ENCODE results near the gene OTOP1. TPM values are rescaled to one million over a fixed set of nuclear protein-coding genes. Genes with fewer than 3 reads are reported as not detected.
"Not testable (repeated sequence)": the region's sequence is repeated elsewhere in the genome, so short reads cannot be mapped to it uniquely, and the experiment has no call there.

The OTOP1 gene
- total RNA-seq, 1 donor from 2014 or later, result not detected

GRCh38 chr4:4269331-4269731 is 42.6 kb upstream of the OTOP1 start:
- DNase-seq (no peak), ATAC-seq (ENCODE audit: low read depth) (no peak)
- intact Hi-C loops (cut with micrococcal nuclease), result no loop called here
- Mint-ChIP-seq H3K4me3 (no peak overlapping the region), H3K4me1 (no peaks in the 10 kb centered on the region), H3K27ac (no peak overlapping the region), H3K27me3 (no peaks in the 10 kb centered on the region), H3K9me3 (no peaks in the 10 kb centered on the region), H3K36me3 (ENCODE audit: low read depth) (peaks cover 59% of the 10 kb centered on the region)
- POLR2A ChIA-PET, result no interaction called here
- CTCF ChIA-PET, result no interaction called here
- TF ChIP-seq, protein P1, sequence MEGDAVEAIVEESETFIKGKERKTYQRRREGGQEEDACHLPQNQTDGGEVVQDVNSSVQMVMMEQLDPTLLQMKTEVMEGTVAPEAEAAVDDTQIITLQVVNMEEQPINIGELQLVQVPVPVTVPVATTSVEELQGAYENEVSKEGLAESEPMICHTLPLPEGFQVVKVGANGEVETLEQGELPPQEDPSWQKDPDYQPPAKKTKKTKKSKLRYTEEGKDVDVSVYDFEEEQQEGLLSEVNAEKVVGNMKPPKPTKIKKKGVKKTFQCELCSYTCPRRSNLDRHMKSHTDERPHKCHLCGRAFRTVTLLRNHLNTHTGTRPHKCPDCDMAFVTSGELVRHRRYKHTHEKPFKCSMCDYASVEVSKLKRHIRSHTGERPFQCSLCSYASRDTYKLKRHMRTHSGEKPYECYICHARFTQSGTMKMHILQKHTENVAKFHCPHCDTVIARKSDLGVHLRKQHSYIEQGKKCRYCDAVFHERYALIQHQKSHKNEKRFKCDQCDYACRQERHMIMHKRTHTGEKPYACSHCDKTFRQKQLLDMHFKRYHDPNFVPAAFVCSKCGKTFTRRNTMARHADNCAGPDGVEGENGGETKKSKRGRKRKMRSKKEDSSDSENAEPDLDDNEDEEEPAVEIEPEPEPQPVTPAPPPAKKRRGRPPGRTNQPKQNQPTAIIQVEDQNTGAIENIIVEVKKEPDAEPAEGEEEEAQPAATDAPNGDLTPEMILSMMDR (IDR thresholded peaks at IDR 0.05), result no peak

- ChIA-PET POLR2A (no interaction called here), CTCF (no interaction called here)
- Mint-ChIP-seq H3K27ac (no peak overlapping the region), H3K4me3 (no peak overlapping the region), H3K9me3 (no peaks in the 10 kb centered on the region), H3K27me3 (no peaks in the 10 kb centered on the region), H3K36me3 (ENCODE audit: low read depth) (peaks cover 53% of the 10 kb centered on the region), H3K4me1 (no peaks in the 10 kb centered on the region)
- intact Hi-C loops (cut with micrococcal nuclease), result no loop called here
- TF ChIP-seq, protein P1 (IDR thresholded peaks at IDR 0.05), result no peak
- DNase-seq (no peak), ATAC-seq (ENCODE audit: low read depth) (no peak)
Observed at GRCh38 chr4:4268776-4269175, 42.0 kb upstream of the OTOP1 start.

DNA sequence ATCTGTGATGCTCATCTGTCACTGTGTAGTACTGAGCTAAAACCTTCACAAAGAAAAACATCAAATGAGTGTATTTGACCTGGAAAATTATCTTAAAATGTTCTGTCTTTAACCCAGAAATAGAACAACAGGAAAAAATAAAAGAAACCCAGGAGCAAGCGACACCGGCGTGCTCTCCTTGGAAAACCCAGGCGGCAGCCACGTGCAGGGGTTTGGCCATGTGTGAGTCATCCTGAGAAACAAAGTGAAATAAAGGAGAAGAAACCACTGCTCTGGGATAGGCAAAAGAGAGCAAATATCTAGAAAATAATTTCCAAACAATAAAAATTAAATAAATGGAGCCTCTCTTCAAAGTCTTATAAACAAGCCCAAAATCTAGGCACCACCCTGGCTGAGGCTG is 41.3 kb upstream of the OTOP1 start:
- Mint-ChIP-seq H3K9me3 (no peaks in the 10 kb centered on the region), H3K36me3 (ENCODE audit: low read depth) (peaks cover 46% of the 10 kb centered on the region), H3K27ac (no peak overlapping the region), H3K4me1 (no peaks in the 10 kb centered on the region), H3K27me3 (no peaks in the 10 kb centered on the region), H3K4me3 (no peak overlapping the region)
- TF ChIP-seq, protein P1 (IDR thresholded peaks at IDR 0.05), result no peak
- DNase-seq (no peak), ATAC-seq (ENCODE audit: low read depth) (no peak)
- ChIA-PET CTCF (interaction anchor here (1.1 kb wide), 1 partner anchor 16 kb away, joined by 3 read pairs; no protein-coding TSS in a partner anchor), POLR2A (no interaction called here)
- intact Hi-C loops (cut with micrococcal nuclease), result no loop called here

GRCh38 chr4:4260185-4260751 is 33.5 kb upstream of the OTOP1 start:
- CTCF ChIA-PET, result interaction anchor here (1.0 to 1.9 kb wide), 3 partner anchors 9 to 171 kb away, joined by 4 to 9 read pairs (median 5); partner anchors contain the start of gene TMEM128
- intact Hi-C loops (cut with micrococcal nuclease), result loop anchor here (1.0 kb wide), 1 partner anchor 75 kb away; no protein-coding TSS in a partner anchor
- TF ChIP-seq, protein P1 (IDR thresholded peaks at IDR 0.05), result no peak
- DNase-seq (no peak), ATAC-seq (ENCODE audit: low read depth) (peak; percentile 77)
- POLR2A ChIA-PET, result interaction anchor here (1.6 kb wide), 1 partner anchor 12 kb away, joined by 7 read pairs; the partner anchor contains the start of gene TMEM128
- peaks cover 3% of the 10 kb centered on the region for H3K27me3 Mint-ChIP-seq
- H3K4me1 Mint-ChIP-seq, result no peaks in the 10 kb centered on the region
- no peaks in the 10 kb centered on the region for H3K36me3 Mint-ChIP-seq (ENCODE audit: low read depth)
- no peak overlapping the region for H3K4me3 Mint-ChIP-seq
- no peak overlapping the region for H3K27ac Mint-ChIP-seq
- no peaks in the 10 kb centered on the region for H3K9me3 Mint-ChIP-seq

- ATAC-seq (ENCODE audit: low read depth) (no peak), DNase-seq (no peak)
- no peak overlapping the region for H3K4me3 Mint-ChIP-seq
- no peaks in the 10 kb centered on the region for H3K4me1 Mint-ChIP-seq
- ChIA-PET CTCF (interaction anchor here (0.7 to 1.9 kb wide), 4 partner anchors 8 to 172 kb away, joined by 3 to 9 read pairs (median 4); partner anchors contain the start of gene TMEM128), POLR2A (interaction anchor here (1.6 kb wide), 1 partner anchor 12 kb away, joined by 7 read pairs; the partner anchor contains the start of gene TMEM128)
- intact Hi-C loops (cut with micrococcal nuclease), result loop anchor here (1.0 kb wide), 1 partner anchor 76 kb away; no protein-coding TSS in a partner anchor
- no peaks in the 10 kb centered on the region for H3K9me3 Mint-ChIP-seq
- TF ChIP-seq, protein P1 (IDR thresholded peaks at IDR 0.05), result no peak
- no peaks in the 10 kb centered on the region for H3K36me3 Mint-ChIP-seq (ENCODE audit: low read depth)
- H3K27ac Mint-ChIP-seq, result no peak overlapping the region
- peaks cover 3% of the 10 kb centered on the region for H3K27me3 Mint-ChIP-seq
Observed at GRCh38 chr4:4259484-4260100, 32.9 kb upstream of the OTOP1 start.

- POLR2A ChIA-PET; CTCF ChIA-PET; H3K9me3 Mint-ChIP-seq; H3K27ac Mint-ChIP-seq; ATAC-seq (ENCODE audit: low read depth); intact Hi-C loops (cut with micrococcal nuclease); H3K4me3 Mint-ChIP-seq; DNase-seq; H3K27me3 Mint-ChIP-seq; H3K4me1 Mint-ChIP-seq; H3K36me3 Mint-ChIP-seq (ENCODE audit: low read depth): not testable (repeated sequence)
Observed at GRCh38 chr4:4257705-4258104, 31.0 kb upstream of the OTOP1 start.

Data from activated B cell treated with CpG ODN at 0.5 μM for 24 hours (primary cell).